ENCODE results near the gene SBDS.

- TF ChIP-seq CTCF (IDR thresholded peaks at IDR 0.05) (no peak), MYC (IDR thresholded peaks at IDR 0.05; ENCODE audit: borderline replicate concordance, low read length) (no peak), JUNB (IDR thresholded peaks at IDR 0.05) (no peak), POLR2A (IDR thresholded peaks at IDR 0.05; ENCODE audit: low read length) (no peak), NR3C1 (IDR thresholded peaks at IDR 0.05) (no peak), HOXA7 (CRISPR knock-in tag; IDR thresholded peaks at IDR 0.05) (no peak), KDM5A (IDR thresholded peaks at IDR 0.05) (no peak)
- TF ChIP-seq, protein P1, sequence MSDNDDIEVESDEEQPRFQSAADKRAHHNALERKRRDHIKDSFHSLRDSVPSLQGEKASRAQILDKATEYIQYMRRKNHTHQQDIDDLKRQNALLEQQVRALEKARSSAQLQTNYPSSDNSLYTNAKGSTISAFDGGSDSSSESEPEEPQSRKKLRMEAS (IDR thresholded peaks at IDR 0.05), result no peak
- TF ChIP-seq, protein P2, sequence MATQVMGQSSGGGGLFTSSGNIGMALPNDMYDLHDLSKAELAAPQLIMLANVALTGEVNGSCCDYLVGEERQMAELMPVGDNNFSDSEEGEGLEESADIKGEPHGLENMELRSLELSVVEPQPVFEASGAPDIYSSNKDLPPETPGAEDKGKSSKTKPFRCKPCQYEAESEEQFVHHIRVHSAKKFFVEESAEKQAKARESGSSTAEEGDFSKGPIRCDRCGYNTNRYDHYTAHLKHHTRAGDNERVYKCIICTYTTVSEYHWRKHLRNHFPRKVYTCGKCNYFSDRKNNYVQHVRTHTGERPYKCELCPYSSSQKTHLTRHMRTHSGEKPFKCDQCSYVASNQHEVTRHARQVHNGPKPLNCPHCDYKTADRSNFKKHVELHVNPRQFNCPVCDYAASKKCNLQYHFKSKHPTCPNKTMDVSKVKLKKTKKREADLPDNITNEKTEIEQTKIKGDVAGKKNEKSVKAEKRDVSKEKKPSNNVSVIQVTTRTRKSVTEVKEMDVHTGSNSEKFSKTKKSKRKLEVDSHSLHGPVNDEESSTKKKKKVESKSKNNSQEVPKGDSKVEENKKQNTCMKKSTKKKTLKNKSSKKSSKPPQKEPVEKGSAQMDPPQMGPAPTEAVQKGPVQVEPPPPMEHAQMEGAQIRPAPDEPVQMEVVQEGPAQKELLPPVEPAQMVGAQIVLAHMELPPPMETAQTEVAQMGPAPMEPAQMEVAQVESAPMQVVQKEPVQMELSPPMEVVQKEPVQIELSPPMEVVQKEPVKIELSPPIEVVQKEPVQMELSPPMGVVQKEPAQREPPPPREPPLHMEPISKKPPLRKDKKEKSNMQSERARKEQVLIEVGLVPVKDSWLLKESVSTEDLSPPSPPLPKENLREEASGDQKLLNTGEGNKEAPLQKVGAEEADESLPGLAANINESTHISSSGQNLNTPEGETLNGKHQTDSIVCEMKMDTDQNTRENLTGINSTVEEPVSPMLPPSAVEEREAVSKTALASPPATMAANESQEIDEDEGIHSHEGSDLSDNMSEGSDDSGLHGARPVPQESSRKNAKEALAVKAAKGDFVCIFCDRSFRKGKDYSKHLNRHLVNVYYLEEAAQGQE (IDR thresholded peaks at IDR 0.05), result no peak
These were observed 42.4 kb downstream of the SBDS start for GRCh38 chr7:66953044-66953427.

Data from A549 (cell line).